BLaER1 (cell line): Measurements from ENCODE around the gene SP140.

Source experiments
- H3K27ac ChIP-seq: shearing (Covaris generic); formaldehyde crosslinking; 2 replicates; pipeline ENCODE4 v1.8.1; 2022
- H3K27me3 ChIP-seq: shearing (Covaris generic); formaldehyde crosslinking; 2 replicates; pipeline ENCODE4 v1.8.1; 2022
- H3K36me3 ChIP-seq: shearing (Covaris generic); formaldehyde crosslinking; 2 replicates; pipeline ENCODE4 v1.8.1; 2022
- H3K4me1 ChIP-seq: shearing (Covaris generic); formaldehyde crosslinking; 2 replicates; pipeline ENCODE4 v1.8.1; 2022
- H3K4me2 ChIP-seq: shearing (Covaris generic); formaldehyde crosslinking; 2 replicates; pipeline ENCODE4 v1.8.1; 2022
- H3K4me3 ChIP-seq: shearing (Covaris generic); formaldehyde crosslinking; 2 replicates; pipeline ENCODE4 v1.8.1; 2022
- H3K9ac ChIP-seq: shearing (Covaris generic); formaldehyde crosslinking; 2 replicates; pipeline ENCODE4 v1.8.1; 2022
- H3K9me3 ChIP-seq: shearing (Covaris generic); formaldehyde crosslinking; 2 replicates; pipeline ENCODE4 v1.8.1; 2022
- H4K20me1 ChIP-seq: shearing (Covaris generic); formaldehyde crosslinking; 2 replicates; pipeline ENCODE4 v1.8.1; 2022
- Cebpa-rat ChIP-seq: shearing (Covaris generic); IDR thresholded peaks from 2 replicates; pipeline ENCODE4 v1.8.1; 2022

The SP140 gene

DNA sequence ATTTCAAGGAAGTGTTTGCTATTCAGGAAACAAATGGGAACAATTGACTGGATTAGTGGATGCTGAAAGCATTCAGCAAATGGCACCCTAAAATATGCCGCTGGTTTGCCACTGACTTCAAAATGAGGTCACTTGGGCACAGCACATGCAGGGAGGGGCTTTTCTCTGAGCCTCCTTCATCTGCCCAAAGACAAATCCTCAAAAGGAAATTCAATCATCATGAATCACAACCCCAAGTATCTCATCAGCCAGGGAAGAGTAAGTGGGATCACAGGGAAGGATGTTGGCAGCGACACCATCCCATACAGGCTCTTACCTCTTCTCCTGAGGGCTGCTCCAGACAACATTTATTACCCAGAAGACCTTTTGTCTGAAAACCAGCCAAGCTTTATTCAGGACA, 87.1 kb downstream of the SP140 start:
- Histone ChIP-seq H3K36me3 (no peaks in the 10 kb centered on the region), H3K27ac (no peak overlapping the region), H3K4me3 (no peak overlapping the region), H3K4me2 (no peak overlapping the region), H4K20me1 (no peaks in the 10 kb centered on the region), H3K27me3 (no peaks in the 10 kb centered on the region), H3K9ac (no peak overlapping the region), H3K4me1 (peaks cover 6% of the 10 kb centered on the region; the same call in 1 of the 2 replicates), H3K9me3 (no peaks in the 10 kb centered on the region)
- TF ChIP-seq Cebpa-rat, result no peak

DNA sequence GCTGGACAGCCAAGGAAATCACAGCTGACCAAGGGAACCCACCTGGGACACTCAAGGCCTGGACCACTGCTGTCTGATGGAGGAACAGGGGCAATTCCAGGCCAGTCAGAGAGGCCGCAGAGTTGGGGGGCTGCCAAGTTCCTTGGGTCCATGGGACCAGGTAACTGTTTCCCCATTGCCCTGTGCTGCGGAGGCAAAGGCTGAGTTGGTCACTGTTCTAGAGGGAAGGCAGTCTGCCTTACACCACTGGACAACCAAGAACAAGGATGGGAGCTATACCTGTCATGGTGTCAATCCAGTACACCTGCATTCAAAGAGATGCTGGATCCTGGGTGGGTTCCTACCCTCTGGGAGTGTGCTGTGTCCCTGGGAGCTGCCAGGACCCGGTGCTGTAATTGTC, 91.8 kb downstream of the SP140 start:
- Histone ChIP-seq H3K9ac (no peak overlapping the region), H3K4me3 (no peak overlapping the region), H3K9me3 (peaks cover 16% of the 10 kb centered on the region), H3K36me3 (no peaks in the 10 kb centered on the region), H3K4me2 (no peak overlapping the region), H3K27ac (no peak overlapping the region), H3K27me3 (no peaks in the 10 kb centered on the region), H4K20me1 (no peaks in the 10 kb centered on the region), H3K4me1 (peaks cover 18% of the 10 kb centered on the region)
- TF ChIP-seq Cebpa-rat, result no peak

- no peaks in the 10 kb centered on the region for H3K27me3 ChIP-seq
- peaks cover 27% of the 10 kb centered on the region for H3K9me3 ChIP-seq
- H3K4me3 ChIP-seq, result no peak overlapping the region
- no peaks in the 10 kb centered on the region for H3K36me3 ChIP-seq
- H3K4me2 ChIP-seq, result peak overlapping the region; percentile 72
- no peak overlapping the region for H3K27ac ChIP-seq
- peaks cover 18% of the 10 kb centered on the region for H3K4me1 ChIP-seq
- TF ChIP-seq Cebpa-rat, result no peak
- no peak overlapping the region for H3K9ac ChIP-seq
- no peaks in the 10 kb centered on the region for H4K20me1 ChIP-seq
Measured at GRCh38 chr2:230318190-230319121, 92.9 kb downstream of the SP140 start.

- Histone ChIP-seq H3K4me2 (peak overlapping the region; percentile 72), H4K20me1 (no peaks in the 10 kb centered on the region), H3K4me1 (peaks cover 18% of the 10 kb centered on the region), H3K27me3 (no peaks in the 10 kb centered on the region), H3K9me3 (peaks cover 32% of the 10 kb centered on the region), H3K27ac (no peak overlapping the region), H3K36me3 (no peaks in the 10 kb centered on the region), H3K9ac (no peak overlapping the region), H3K4me3 (no peak overlapping the region)
- no peak for TF ChIP-seq Cebpa-rat
Measured at GRCh38 chr2:230319211-230319862, 93.8 kb downstream of the SP140 start.

DNA sequence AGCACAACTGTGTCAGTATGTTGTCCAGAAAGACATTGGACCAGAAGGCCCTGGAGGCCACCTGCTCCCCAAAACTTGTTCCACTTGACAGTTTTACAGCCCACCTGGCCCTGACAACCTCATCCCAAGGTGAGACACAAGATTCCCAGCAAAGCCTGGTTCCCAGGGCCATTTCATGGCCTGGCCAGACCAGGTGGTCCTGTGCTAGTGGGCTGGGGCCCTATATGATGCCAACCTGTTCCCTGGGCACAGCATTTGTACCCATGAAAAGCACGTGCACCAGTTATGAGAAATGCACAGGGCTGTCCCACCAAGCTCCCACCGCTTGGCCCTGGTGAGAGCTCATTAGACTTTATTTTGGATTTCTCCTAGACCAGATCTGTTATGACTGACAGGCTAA, 95.5 kb downstream of the SP140 start:
- H3K36me3 ChIP-seq, result no peaks in the 10 kb centered on the region
- TF ChIP-seq Cebpa-rat, result no peak
- no peaks in the 10 kb centered on the region for H4K20me1 ChIP-seq
- H3K4me3 ChIP-seq, result no peak overlapping the region
- H3K27ac ChIP-seq, result no peak overlapping the region
- H3K4me2 ChIP-seq, result no peak overlapping the region
- H3K27me3 ChIP-seq, result no peaks in the 10 kb centered on the region
- peaks cover 35% of the 10 kb centered on the region for H3K9me3 ChIP-seq
- H3K4me1 ChIP-seq, result peaks cover 24% of the 10 kb centered on the region
- H3K9ac ChIP-seq, result no peak overlapping the region

GRCh38 chr2:230322561-230323384, 97.2 kb downstream of the SP140 start:
- Histone ChIP-seq H3K4me3 (no peak overlapping the region), H3K36me3 (no peaks in the 10 kb centered on the region), H3K27ac (no peak overlapping the region), H3K27me3 (no peaks in the 10 kb centered on the region), H4K20me1 (no peaks in the 10 kb centered on the region), H3K4me1 (peaks cover 36% of the 10 kb centered on the region), H3K9me3 (peaks cover 35% of the 10 kb centered on the region), H3K9ac (no peak overlapping the region), H3K4me2 (no peak overlapping the region)
- no peak for TF ChIP-seq Cebpa-rat

- Histone ChIP-seq H3K9ac (no peak overlapping the region), H4K20me1 (no peaks in the 10 kb centered on the region), H3K9me3 (peaks cover 35% of the 10 kb centered on the region), H3K27ac (no peak overlapping the region), H3K4me2 (no peak overlapping the region), H3K36me3 (no peaks in the 10 kb centered on the region), H3K4me3 (no peak overlapping the region), H3K27me3 (no peaks in the 10 kb centered on the region), H3K4me1 (peaks cover 40% of the 10 kb centered on the region)
- TF ChIP-seq Cebpa-rat, result no peak
Measured at GRCh38 chr2:230323385-230324106, 98.0 kb downstream of the SP140 start.

DNA sequence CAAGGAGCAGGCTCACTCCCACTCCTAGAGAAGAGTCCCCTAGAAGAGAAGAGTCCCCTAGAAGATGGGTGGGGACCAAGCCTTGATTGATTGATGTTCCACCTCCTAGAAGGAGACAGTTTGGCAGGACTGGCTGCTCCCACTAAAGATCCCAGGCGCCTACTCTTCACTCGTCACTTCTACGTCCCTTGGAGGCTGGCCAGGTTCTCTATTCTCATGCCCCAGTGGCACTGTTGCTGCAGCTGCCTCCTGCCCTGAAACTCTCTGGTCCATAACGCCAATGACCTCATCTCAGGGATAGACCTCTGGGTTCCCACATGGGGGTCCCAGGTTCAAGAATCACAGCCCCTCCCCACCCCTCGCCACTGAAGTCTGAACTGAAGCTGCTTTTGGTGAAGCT, 99.0 kb downstream of the SP140 start:
- Histone ChIP-seq H3K36me3 (no peaks in the 10 kb centered on the region; the same call in 1 of the 2 replicates), H3K4me3 (no peak overlapping the region), H3K4me2 (no peak overlapping the region), H3K4me1 (peaks cover 34% of the 10 kb centered on the region), H3K27me3 (no peaks in the 10 kb centered on the region), H3K9ac (no peak overlapping the region), H3K9me3 (peaks cover 35% of the 10 kb centered on the region), H4K20me1 (no peaks in the 10 kb centered on the region), H3K27ac (no peak overlapping the region)
- TF ChIP-seq Cebpa-rat, result no peak
